ENCODE measurements around the gene PDE8B.

DNA sequence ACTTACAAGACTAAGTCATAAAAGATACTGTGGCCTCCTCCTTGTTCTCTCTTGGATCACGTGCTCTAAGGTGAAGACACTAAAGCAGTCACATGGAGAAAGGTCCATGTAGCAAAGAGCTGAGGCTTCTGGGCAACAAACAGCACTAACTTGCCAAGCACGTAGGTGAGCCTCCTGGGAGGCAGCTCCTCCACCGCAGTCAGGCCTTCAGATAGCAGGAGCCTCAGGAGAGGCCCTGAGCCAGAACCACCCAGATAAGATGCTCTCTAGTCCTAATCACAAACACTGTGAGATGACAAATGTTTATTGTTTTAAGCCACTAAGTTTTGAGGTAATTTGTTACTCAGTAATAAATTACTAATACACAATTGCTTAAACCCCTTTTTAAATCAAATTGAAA, 243.6 kb downstream of the PDE8B start:
- TF ChIP-seq CTCF (IDR thresholded peaks at IDR 0.05): no peak
- no peak for TF ChIP-seq EP300 (IDR thresholded peaks at IDR 0.05)
- TF ChIP-seq POLR2AphosphoS5 (IDR thresholded peaks at IDR 0.05): no peak
- no peak for TF ChIP-seq POLR2A (IDR thresholded peaks at IDR 0.05)
